Activated T-helper 1 cell treated with anti-CD3 and anti-CD28 coated beads, Interleukin-12 subunit alpha, Interleukin-12 subunit beta, Interleukin-2, Interleukin-4 antibody, amounts not matched to agents 30 ng/mL and 10 ng/mL and 1 ng/mL, durations not matched to agents 14 hours and 24 hours and 36 hours (primary cell): ENCODE data around the gene RTF1. TPM values are rescaled to one million over a fixed set of nuclear protein-coding genes. Genes with fewer than 3 reads are reported as not detected.
A peak's percentile ranks its signal among the peaks of the same experiment; 100 is the strongest.

Source experiments
- DNase-seq: peaks from one replicate; pipeline ENCODE4 v3.0.0; 2021; ENCODE audit warnings: low spot score
- H3K27ac Mint-ChIP-seq: one replicate; pipeline ENCODE4 v1.8.0; 2021; ENCODE audit warnings: mild to moderate bottlenecking, mixed read lengths
- H3K27me3 Mint-ChIP-seq: one replicate; pipeline ENCODE4 v1.8.0; 2022; ENCODE audit warnings: mild to moderate bottlenecking, moderate library complexity, mixed read lengths; ENCODE audit not compliant: insufficient read depth
- H3K36me3 Mint-ChIP-seq: one replicate; pipeline ENCODE4 v1.8.0; 2021; ENCODE audit warnings: low read depth, mixed read lengths
- H3K4me1 Mint-ChIP-seq: one replicate; pipeline ENCODE4 v1.8.0; 2021; ENCODE audit warnings: low read depth, mixed read lengths
- H3K4me3 Mint-ChIP-seq: one replicate; pipeline ENCODE4 v1.8.0; 2021; ENCODE audit warnings: mild to moderate bottlenecking, moderate library complexity, mixed read lengths
- H3K9me3 Mint-ChIP-seq: one replicate; pipeline ENCODE4 v1.8.0; 2021; ENCODE audit warnings: mixed read lengths
- intact Hi-C: fragments of 100-400 bp; cut with micrococcal nuclease; formaldehyde crosslinking; loops from one replicate; pipeline ENCODE4 v1.15.1; 2024
- total RNA-seq: library from RNA; stranded (reverse); gene quantifications from 2 replicates; pipeline ENCODE4 v1.2.3, GENCODE V29; 2022

The RTF1 gene
- total RNA-seq, 1 donor from 2014 or later: 41.0 TPM

DNA sequence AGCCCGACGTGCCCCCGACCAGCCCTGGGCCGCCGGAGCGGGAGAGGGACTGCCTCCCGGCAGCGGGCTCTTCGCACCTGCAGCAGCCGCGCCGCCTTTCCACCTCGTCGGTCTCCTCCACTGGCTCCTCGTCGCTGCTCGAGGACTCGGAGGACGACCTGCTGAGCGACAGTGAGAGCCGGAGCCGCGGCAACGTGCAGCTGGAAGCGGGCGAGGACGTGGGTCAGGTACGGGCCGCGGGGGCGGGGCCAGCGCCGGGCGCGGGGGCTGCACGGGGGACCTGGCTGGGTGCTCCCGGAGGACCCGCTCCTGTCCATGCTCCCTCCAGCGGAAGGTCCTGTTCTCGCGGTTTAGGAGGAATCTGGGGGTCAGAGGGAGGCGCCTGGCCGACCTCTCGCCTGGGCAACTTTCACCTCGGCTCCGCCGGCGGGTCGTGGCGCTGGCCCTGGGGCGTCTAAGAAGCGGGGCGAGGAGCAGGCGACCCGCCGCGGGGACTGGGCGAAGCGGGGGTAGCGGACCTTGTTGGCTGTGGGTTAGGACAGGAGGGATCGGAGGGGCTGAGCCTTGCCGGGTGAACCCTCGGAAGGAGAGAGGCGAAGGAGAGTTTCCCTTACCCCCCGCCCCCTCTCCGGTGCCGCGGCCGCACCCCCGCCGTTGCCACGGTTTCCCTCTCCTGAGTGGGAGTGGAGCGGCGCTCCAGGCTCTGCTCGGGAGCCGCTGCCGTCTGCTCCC is 77.5 kb downstream of the RTF1 start:
- intact Hi-C loops: loop anchor here (5.0 to 10.0 kb wide), 11 partner anchors 63 to 570 kb away; partner anchors contain the start of genes DLL4, EHD4, INO80 and JMJD7
- Mint-ChIP-seq H3K4me3 (peak overlapping the region; percentile 60), H3K27me3 (peaks cover 26% of the 10 kb centered on the region), H3K27ac (peak overlapping the region; percentile 12), H3K4me1 (peaks cover 36% of the 10 kb centered on the region), H3K9me3 (peaks cover 4% of the 10 kb centered on the region), H3K36me3 (peaks cover 4% of the 10 kb centered on the region)
- no peak for DNase-seq

DNA sequence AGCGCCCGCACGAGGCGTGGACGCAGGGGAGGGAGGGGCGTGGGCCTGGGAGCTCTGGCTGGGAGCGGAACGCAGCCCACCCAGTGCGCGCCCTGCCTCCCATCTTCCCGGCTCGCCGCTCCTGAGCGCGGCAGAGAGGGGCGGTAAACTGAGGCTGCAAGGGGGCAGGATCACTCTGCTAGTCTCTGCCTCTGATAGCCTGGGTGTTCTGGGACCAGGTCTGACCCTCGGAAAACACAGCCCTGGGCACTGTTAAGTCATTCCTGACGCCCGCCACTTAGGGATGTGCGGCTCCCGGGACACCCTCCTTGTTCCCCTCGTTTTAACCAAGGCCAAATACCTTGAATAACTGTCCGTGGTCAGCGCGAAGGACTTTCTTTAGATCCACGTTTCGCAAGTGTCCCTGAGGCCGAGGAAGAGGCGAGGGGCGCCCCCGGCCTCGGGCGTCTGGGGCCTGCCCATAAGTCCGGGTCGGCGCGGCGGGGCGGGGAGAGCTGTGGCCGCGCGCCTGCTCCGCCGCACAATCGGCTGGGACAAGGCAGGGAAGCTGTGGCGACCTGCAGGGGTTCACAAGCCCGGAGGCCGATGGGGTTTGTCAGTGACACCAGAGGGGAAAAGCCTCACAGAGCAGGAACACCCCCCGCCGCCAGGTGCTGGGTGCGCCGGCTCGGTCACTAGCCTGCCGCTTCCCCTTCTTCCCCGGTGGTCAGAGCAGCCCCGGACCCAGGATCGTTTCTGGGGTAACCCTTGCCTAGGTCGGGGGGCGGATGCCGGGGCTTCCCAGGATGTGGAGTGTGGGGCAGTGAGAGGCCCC is 78.2 kb downstream of the RTF1 start:
- Mint-ChIP-seq H3K4me3 (peak overlapping the region; percentile 57), H3K9me3 (peaks cover 3% of the 10 kb centered on the region), H3K4me1 (peaks cover 33% of the 10 kb centered on the region), H3K27me3 (peaks cover 32% of the 10 kb centered on the region), H3K27ac (peak overlapping the region; percentile 34), H3K36me3 (peaks cover 4% of the 10 kb centered on the region)
- no peak for DNase-seq
- intact Hi-C loops: loop anchor here (5.0 to 10.0 kb wide), 11 partner anchors 62 to 570 kb away; partner anchors contain the start of genes DLL4, EHD4, INO80 and JMJD7

DNA sequence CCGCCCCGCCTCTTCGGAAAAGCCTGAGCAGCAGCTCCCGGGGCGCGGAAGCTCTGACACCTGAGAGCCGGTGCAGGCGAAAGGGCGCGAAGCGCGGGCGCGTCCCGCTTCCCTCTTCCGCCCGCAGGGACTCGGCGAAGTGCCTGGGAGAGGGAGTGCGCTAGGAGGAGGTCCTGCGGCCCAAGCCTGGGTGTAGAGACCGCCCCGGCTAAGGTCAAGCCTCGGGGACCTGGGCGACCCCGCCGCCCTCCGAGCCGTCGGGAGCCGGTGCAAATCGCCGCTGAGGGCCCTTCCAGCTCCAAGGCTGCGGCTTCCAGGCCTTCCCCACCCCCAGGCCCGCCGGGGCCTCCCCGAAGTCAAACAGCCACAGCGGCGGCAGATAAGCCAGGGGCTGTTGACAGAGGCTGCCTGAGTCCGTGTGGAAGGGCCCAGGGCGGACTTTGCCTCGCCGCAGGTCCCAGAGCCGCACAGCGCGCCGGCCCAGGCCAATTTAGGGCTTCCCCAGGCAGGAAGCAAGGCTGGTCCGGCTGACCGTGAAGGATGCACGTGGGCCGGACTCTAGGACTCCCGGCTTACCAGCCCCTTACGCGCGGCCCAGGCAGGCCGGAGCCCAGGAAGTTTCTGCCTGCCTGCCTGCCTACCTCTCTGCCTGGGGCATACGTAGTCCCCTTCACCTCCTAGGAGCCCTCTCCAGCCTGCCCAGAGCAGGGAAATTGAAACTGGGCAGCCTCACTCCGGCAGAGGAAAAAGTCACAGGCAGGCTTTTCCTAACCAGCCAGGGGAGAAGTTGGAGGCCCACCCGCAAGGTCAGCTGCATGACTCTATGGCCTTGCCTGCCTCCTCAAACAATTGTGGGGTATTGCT is 79.1 kb downstream of the RTF1 start:
- DNase-seq: no peak
- H3K9me3 Mint-ChIP-seq: no peaks in the 10 kb centered on the region
- H3K27ac Mint-ChIP-seq: no peak overlapping the region
- intact Hi-C loops: loop anchor here (2.0 to 10.0 kb wide), 5 partner anchors 17 to 571 kb away; partner anchors contain the start of genes DLL4, EHD4 and LTK
- peaks cover 40% of the 10 kb centered on the region for H3K27me3 Mint-ChIP-seq
- H3K36me3 Mint-ChIP-seq: peaks cover 2% of the 10 kb centered on the region
- peaks cover 28% of the 10 kb centered on the region for H3K4me1 Mint-ChIP-seq
- peak overlapping the region; percentile 57 for H3K4me3 Mint-ChIP-seq

DNA sequence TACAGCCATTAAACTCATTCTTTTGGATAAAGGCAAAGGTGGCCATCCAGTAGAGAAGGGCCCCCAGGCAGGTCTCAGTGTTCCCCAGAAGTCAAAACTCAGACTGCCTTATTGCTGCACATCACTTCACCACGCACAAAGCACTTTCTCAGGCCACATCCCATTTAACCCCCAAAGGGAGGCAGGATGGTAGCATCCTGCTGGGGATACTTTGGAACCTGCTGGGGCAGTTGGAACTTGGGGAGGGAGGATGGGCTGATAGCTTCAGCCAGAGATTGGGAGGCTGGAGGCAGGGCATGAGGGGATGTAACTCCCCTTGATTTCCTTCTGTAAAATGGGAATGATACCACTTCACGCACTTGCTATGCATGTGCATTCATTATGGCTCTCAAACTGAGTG is 81.8 kb downstream of the RTF1 start:
- peaks cover 17% of the 10 kb centered on the region for H3K4me1 Mint-ChIP-seq
- DNase-seq: no peak
- H3K4me3 Mint-ChIP-seq: no peak overlapping the region
- intact Hi-C loops: loop anchor here (10.0 kb wide), 4 partner anchors 196 to 574 kb away; partner anchors contain the start of genes DLL4 and EHD4
- H3K9me3 Mint-ChIP-seq: no peaks in the 10 kb centered on the region
- H3K27me3 Mint-ChIP-seq: peaks cover 63% of the 10 kb centered on the region
- H3K36me3 Mint-ChIP-seq: peaks cover 3% of the 10 kb centered on the region
- H3K27ac Mint-ChIP-seq: no peak overlapping the region

DNA sequence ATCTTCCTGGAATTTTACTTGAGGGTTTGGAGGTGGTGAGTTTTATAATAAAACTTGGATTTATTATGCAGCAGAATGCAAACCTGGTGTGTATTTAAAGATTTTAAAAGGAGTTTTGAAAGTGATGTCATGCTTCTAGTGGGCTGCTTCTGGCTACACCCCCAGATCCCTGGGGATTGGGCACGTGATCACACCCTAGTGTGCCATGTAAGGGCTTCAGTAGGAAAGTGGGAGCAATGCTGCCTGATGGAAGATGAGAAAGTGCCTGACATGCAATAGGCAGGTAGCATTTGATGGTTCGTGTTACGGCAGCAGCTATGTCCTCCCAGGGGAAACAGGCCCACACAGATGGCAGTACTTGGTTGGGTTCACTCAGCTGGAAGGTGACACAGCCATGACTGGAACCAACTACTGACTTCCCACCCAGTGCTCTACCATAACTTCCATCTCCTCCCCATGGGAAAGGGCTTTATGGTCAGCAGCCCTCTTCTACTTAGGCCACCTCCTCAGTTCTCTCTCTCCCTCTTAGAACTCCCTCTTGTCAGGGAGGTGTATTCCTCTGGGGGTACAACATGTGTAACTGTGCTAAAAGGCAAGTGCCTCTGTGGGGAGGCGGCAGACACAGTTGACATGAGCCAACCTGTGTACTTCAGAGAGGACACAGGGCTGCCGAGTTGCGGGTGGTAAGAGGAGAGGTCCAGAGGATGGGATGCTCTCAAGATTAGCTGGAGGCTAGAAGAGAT is 82.4 kb downstream of the RTF1 start:
- intact Hi-C loops: loop anchor here (10.0 kb wide), 4 partner anchors 196 to 574 kb away; partner anchors contain the start of genes DLL4 and EHD4
- no peak overlapping the region for H3K27ac Mint-ChIP-seq

DNA sequence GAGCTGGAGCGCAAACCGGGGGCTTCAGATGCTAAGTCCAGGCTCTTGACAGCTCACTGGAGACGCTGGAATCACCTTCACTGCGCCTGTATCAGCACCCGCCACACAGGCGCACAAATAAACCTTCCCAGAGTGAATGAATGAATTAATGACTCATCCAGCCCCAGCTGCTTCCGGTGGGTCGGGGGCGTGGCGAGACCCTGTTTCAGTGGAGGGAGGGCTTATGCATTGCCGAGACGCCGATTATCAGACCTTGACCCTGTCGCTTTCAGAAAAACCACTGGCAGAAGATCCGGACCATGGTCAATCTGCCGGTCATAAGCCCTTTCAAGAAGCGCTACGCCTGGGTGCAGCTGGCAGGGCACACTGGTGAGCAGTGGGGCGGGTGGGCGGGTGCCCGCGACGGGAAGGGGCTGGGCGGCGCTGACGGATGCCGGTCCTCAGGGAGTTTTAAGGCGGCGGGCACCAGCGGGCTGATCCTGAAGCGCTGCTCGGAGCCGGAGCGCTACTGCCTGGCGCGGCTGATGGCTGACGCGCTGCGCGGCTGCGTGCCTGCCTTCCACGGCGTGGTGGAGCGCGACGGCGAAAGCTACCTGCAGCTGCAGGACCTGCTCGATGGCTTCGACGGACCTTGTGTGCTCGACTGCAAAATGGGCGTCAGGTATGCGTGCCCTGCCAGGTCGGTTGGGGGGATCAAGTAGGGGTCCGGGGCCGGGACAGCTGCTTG is 84.5 kb downstream of the RTF1 start:
- Mint-ChIP-seq H3K27ac (no peak overlapping the region), H3K27me3 (peaks cover 68% of the 10 kb centered on the region), H3K9me3 (no peaks in the 10 kb centered on the region), H3K4me3 (peak overlapping the region; percentile 65), H3K36me3 (peaks cover 3% of the 10 kb centered on the region), H3K4me1 (peaks cover 17% of the 10 kb centered on the region)
- peak; percentile 26 for DNase-seq
- intact Hi-C loops: no loop called here

More for the DNA sequence above, 82.4 kb downstream of the RTF1 start:
- Mint-ChIP-seq H3K4me1 (peaks cover 17% of the 10 kb centered on the region), H3K9me3 (no peaks in the 10 kb centered on the region), H3K4me3 (no peak overlapping the region), H3K27me3 (peaks cover 65% of the 10 kb centered on the region), H3K36me3 (peaks cover 3% of the 10 kb centered on the region)
- no peak for DNase-seq

DNA sequence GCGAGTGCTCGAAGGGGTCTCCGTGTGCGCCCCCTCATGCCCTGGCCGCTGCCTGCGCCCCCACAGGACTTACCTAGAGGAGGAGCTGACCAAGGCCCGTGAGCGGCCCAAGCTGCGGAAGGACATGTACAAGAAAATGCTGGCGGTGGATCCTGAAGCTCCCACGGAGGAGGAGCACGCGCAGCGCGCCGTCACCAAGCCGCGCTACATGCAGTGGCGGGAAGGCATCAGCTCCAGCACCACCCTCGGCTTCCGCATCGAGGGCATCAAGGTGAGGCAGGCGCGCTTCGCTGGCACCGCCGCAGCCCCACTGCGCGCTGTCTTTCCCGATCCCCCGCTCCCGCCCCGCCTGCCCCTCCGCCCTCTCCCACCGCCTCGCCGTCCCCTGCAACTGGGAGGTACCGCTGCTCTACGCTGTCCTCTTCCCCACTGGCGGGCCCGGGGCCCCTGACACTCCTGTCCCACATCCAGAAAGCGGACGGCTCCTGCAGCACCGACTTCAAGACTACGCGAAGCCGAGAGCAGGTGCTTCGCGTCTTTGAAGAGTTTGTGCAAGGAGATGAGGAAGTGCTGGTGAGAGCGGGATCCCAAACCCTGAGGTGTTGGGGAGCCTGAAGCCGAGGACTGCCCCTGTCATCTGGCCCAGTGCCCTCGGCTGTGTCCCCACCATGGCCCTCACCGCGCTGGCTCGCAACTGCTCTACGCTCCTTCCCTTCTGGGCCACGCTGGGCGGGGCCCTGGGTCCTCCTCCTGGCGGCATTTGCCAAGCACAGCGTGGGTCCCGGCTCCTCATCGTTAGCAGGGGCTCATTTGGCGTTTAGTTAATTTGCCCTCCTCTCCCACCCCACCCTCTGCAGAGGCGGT is 85.3 kb downstream of the RTF1 start:
- intact Hi-C loops: loop anchor here (1.0 to 2.0 kb wide), 2 partner anchors 9 to 19 kb away; partner anchors contain the start of gene ITPKA
- H3K4me3 Mint-ChIP-seq: peak overlapping the region; percentile 46
- H3K4me1 Mint-ChIP-seq: peaks cover 17% of the 10 kb centered on the region
- DNase-seq: no peak
- H3K27me3 Mint-ChIP-seq: peaks cover 63% of the 10 kb centered on the region
- no peak overlapping the region for H3K27ac Mint-ChIP-seq
- H3K9me3 Mint-ChIP-seq: no peaks in the 10 kb centered on the region
- peaks cover 3% of the 10 kb centered on the region for H3K36me3 Mint-ChIP-seq

DNA sequence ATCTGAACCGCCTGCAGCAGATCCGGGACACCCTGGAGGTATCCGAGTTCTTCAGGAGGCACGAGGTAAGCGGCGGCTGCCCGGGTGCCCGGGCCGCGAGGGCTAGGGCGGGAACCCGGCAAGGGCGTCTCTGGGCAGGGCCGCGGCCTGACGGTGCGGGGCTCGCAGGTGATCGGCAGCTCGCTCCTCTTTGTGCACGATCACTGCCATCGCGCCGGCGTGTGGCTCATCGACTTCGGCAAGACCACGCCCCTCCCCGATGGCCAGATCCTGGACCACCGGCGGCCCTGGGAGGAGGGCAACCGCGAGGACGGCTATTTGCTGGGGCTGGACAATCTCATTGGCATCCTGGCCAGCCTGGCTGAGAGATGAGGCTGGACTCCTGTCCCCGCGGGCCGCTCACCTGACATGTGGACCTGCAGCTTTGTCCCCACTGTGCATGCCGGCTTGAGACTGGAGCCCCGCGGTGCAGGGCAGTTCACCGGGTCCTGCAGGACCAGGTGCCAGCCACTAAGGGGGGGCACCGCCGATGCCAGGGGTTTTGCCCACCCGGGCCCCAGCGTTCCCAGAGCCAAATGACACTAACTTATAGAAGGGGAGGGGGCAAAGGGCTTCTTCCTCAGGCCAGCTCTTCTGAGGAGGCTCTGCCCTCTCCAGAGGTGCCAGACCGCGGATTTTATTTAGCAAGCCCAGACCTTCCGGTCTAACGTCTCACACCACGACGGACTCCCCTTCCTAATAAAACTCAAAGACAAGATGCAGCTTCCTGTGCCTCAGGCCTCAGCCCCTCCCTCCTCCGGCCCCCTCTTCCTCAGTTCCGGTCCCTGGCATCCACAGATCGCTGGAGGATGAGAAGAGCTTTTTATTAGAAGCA is 86.1 kb downstream of the RTF1 start:
- H3K4me3 Mint-ChIP-seq: peak overlapping the region; percentile 59
- peaks cover 3% of the 10 kb centered on the region for H3K36me3 Mint-ChIP-seq
- peaks cover 60% of the 10 kb centered on the region for H3K27me3 Mint-ChIP-seq
- no peak for DNase-seq
- H3K4me1 Mint-ChIP-seq: peaks cover 17% of the 10 kb centered on the region
- intact Hi-C loops: loop anchor here (1.0 to 2.0 kb wide), 2 partner anchors 10 to 20 kb away; partner anchors contain the start of gene ITPKA
- no peaks in the 10 kb centered on the region for H3K9me3 Mint-ChIP-seq
- no peak overlapping the region for H3K27ac Mint-ChIP-seq

DNA sequence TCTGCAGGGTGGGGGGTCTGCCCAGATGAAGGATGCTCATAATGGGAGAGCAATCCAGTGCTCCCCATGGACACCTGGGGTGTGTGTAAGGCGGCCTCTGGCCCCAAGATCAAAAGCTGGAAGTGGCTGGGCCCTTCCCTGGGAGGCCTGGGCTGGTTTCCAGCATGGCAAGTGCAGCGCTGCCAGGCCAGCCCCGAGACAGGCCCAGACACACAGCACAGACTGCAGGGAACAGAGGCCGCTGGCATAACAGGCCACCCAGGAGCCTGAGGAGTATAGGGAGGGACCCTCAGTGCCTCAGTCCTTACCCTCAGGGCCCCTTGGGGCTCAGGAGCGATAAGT is 86.7 kb downstream of the RTF1 start:
- H3K27me3 Mint-ChIP-seq: peaks cover 55% of the 10 kb centered on the region
- no peaks in the 10 kb centered on the region for H3K9me3 Mint-ChIP-seq
- no peak for DNase-seq
- peaks cover 3% of the 10 kb centered on the region for H3K36me3 Mint-ChIP-seq
- intact Hi-C loops: loop anchor here (2.0 kb wide), 1 partner anchor 21 kb away; no protein-coding TSS in a partner anchor
- peaks cover 14% of the 10 kb centered on the region for H3K4me1 Mint-ChIP-seq
- H3K4me3 Mint-ChIP-seq: peak overlapping the region; percentile 59
- no peak overlapping the region for H3K27ac Mint-ChIP-seq
